Brain microvascular endothelial cell (primary cell): ENCODE results near the gene C6orf163.

ENCODE experiments used
- DNase-seq: peaks from one replicate; pipeline ENCODE4 v3.0.0-alpha.2; 2020
- H3K27ac ChIP-seq: fragments of 250-450 bp; sonication (Bioruptor Pico); 2 replicates; pipeline ENCODE4 v1.5.1; 2020; ENCODE audit warnings: mild to moderate bottlenecking, moderate library complexity
- H3K27me3 ChIP-seq: fragments of 250-450 bp; sonication (Bioruptor Pico); replicated peaks from 2 replicates; pipeline ENCODE4 v1.5.1; 2020; ENCODE audit warnings: mild to moderate bottlenecking
- H3K36me3 ChIP-seq: fragments of 250-450 bp; sonication (Bioruptor Pico); replicated peaks from 2 replicates; pipeline ENCODE4 v1.5.1; 2020; ENCODE audit warnings: mild to moderate bottlenecking
- H3K4me3 ChIP-seq: 2 replicates; pipeline ENCODE4 v1.5.1; 2011; ENCODE audit warnings: low read depth, mild to moderate bottlenecking, control low read depth, low read length, moderate library complexity
- in situ Hi-C: cut with HindIII; loops from 2 replicates; pipeline ENCODE4 v1.10.0; 2017; ENCODE audit warnings: low sequenced_read_pairs, low pct_ligation_motif_present
- TF ChIP-seq, protein P1 (sequence below): IDR thresholded peaks from 2 replicates; pipeline ENCODE4 v1.5.1; 2011; ENCODE audit warnings: low read depth, mild to moderate bottlenecking, moderate library complexity, low read length, control low read depth, inconsistent platforms; ENCODE audit errors: missing control alignments

The C6orf163 gene

DNA sequence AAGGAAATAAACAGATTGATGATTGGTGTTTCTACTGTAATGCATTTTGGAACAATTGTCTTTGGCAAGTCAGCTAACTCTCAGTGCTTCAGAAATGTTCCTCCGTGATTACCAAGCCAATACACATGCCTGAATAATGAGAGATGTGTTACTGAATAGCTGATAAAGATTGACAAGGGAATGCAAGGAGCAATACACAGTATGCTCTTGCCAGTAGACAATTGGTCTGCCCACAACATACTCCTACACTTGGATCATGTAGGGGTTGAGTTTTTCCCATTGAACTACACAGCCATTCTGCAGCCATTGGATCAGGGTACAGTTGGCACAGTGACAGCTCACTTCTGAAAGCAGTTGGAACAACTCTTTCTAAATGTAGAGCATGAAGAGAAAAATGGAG, 9.9 kb upstream of the C6orf163 start:
- no peak for DNase-seq
- Histone ChIP-seq H3K36me3 (no peaks in the 10 kb centered on the region), H3K4me3 (no peak overlapping the region), H3K27me3 (no peaks in the 10 kb centered on the region), H3K27ac (no peak overlapping the region)
- in situ Hi-C loops = no loop called here
- TF ChIP-seq, protein P1, sequence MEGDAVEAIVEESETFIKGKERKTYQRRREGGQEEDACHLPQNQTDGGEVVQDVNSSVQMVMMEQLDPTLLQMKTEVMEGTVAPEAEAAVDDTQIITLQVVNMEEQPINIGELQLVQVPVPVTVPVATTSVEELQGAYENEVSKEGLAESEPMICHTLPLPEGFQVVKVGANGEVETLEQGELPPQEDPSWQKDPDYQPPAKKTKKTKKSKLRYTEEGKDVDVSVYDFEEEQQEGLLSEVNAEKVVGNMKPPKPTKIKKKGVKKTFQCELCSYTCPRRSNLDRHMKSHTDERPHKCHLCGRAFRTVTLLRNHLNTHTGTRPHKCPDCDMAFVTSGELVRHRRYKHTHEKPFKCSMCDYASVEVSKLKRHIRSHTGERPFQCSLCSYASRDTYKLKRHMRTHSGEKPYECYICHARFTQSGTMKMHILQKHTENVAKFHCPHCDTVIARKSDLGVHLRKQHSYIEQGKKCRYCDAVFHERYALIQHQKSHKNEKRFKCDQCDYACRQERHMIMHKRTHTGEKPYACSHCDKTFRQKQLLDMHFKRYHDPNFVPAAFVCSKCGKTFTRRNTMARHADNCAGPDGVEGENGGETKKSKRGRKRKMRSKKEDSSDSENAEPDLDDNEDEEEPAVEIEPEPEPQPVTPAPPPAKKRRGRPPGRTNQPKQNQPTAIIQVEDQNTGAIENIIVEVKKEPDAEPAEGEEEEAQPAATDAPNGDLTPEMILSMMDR = no peak

DNA sequence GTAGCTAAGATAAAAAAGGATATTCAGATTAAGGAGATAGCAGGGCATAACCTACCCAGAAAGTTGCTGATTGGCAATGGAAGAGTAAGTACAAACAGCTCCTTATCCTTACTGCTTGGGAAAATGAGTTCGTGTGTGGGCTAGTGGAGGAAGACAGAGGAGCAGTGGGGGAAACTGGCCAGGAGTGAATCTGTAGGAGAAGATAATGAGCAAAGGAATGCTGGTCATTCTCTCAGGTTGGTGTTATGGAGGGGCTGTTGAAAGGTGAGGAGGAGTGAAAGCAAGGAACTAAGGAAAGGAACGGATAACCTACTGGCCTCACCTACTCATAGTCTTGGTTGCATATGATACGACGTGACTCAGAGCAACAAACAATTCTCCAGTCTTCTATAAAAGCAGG, 8.2 kb upstream of the C6orf163 start:
- Histone ChIP-seq H3K36me3 (no peaks in the 10 kb centered on the region), H3K27ac (no peak overlapping the region), H3K4me3 (no peak overlapping the region), H3K27me3 (no peaks in the 10 kb centered on the region)
- DNase-seq = no peak
- TF ChIP-seq, protein P1 = no peak
- in situ Hi-C loops = no loop called here

DNA sequence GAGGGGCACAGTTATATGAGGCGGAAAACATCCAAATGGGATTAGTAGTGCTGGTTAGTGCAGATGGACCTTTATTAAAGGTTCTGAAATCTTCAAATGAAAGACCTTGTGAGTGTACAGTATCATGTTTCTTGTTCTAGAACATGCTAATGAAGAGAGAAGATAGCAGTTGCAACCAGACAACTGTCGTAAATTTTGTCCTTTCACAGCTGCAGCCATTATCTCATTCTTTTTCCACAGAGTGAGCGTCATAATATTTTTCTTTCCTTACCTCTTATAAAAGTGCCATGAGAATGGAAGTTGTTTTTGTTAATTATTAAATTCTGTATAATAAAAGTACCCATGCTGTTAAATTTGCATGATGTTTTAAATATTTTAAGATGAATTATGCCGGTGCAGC, 4.4 kb upstream of the C6orf163 start:
- Histone ChIP-seq H3K4me3 (no peak overlapping the region), H3K36me3 (no peaks in the 10 kb centered on the region), H3K27me3 (no peaks in the 10 kb centered on the region), H3K27ac (no peak overlapping the region)
- no peak for DNase-seq
- in situ Hi-C loops = no loop called here
- TF ChIP-seq, protein P1 = no peak

DNA sequence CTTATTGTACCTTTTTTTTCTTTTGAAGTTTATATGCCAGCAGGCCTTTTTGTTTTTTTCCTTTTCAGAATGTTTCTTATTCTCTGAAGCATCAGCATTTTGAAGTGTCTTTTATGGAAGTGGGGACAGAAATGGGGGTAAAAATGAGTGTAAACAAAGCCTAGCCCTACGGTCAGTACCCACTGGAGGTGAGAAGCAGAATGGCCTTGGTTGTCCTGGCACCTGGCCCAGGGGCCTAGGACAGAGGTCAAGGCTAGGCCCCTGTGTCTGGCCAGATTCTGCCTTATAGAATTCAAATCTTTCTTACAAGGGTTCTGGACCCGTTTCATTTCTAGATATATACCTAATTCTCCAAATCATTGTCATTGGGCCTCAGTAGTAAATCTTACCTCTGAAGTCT, 3.5 kb upstream of the C6orf163 start:
- no peak for DNase-seq
- H3K4me3 ChIP-seq = no peak overlapping the region
- in situ Hi-C loops = no loop called here
- TF ChIP-seq, protein P1 = no peak
- no peak overlapping the region for H3K27ac ChIP-seq
- H3K36me3 ChIP-seq = no peaks in the 10 kb centered on the region
- no peaks in the 10 kb centered on the region for H3K27me3 ChIP-seq

DNA sequence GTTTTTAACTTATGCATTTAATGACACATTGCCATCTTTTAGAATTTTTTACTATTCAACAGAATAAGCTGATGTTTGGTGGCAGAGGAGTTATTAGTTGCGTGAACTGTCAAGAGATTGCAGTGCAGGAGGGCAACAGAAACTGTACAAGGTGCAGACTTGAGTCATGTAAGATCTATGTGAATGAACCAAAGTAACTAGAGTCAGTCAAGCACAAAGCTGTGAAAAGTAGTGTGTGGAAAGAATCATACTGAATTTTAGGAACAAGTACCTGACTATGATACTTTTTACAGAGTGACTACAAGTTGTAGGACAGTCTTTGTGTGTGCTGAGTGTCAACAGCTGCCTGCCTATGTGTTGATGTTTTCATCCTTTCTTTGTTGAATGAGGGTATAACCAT, 2.7 kb upstream of the C6orf163 start:
- in situ Hi-C loops = no loop called here
- DNase-seq = no peak
- TF ChIP-seq, protein P1 = no peak
- H3K27me3 ChIP-seq = no peaks in the 10 kb centered on the region
- no peak overlapping the region for H3K4me3 ChIP-seq
- no peak overlapping the region for H3K27ac ChIP-seq
- no peaks in the 10 kb centered on the region for H3K36me3 ChIP-seq

DNA sequence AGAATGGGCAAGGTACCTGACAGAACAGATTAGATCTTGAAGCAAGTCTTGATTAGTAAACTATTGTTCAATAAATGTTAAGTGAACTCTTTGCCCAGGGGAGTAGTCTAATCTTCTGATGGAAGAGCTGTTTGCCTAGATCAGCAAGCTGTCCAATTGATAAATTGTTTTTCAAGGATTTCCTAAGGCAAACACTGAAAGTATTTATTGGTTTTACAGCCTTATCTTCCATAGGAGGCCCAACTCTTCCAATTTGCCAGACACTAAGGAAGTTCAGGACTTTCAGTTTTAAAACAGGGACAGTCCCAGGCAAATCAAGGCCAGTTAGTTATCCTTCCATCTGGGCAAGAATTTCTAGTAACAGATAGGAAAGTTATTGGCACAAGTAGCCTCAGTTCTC, 1.8 kb upstream of the C6orf163 start:
- in situ Hi-C loops = no loop called here
- Histone ChIP-seq H3K4me3 (no peak overlapping the region), H3K27me3 (no peaks in the 10 kb centered on the region), H3K27ac (no peak overlapping the region), H3K36me3 (no peaks in the 10 kb centered on the region)
- DNase-seq = no peak
- TF ChIP-seq, protein P1 = no peak
